Lung microvascular endothelial cell (primary cell): ENCODE data around the gene RYR1. TPM values are rescaled to one million over a fixed set of nuclear protein-coding genes. Genes with fewer than 3 reads are reported as not detected.
"Not testable (repeated sequence)": the region's sequence is repeated elsewhere in the genome, so short reads cannot be mapped to it uniquely, and the experiment has no call there.

Experiments used
- DNase-seq, 2 donors: peaks; one replicate each; pipeline versions ENCODE4 v3.0.0 to v3.0.0-alpha.2; 2010; ENCODE audit warnings: low read depth in 2 of 2
- total RNA-seq: library from RNA; depleted of rRNA; stranded (reverse); fragments of >200 nt; gene quantifications from 2 replicates; pipeline ENCODE4 v1.2.1, GENCODE V29; 2014

Gene RYR1
- total RNA-seq, 1 donor from 2014 or later: not detected

- DNase-seq: no peak
Measured at GRCh38 chr19:38512277-38512676, 78.8 kb downstream of the RYR1 start.

DNA sequence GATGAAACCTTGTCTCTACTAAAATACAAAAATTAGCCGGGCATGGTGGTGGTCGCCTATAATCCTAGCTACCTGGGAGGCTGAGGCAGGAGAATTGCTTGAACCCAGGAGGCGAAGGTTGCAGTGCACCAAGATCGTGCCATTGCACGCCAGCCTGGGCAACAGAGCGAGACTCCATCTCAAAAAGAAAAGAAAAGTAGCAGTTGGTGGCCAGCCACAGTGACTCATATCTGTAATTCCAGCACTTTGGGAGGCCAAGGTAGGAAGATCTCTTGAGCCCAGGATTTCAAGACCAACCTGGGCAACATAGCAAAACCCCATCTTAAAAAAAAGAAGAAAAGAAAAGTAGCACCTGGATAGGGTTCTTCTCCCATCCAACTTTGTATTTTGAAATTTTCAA, 79.7 kb downstream of the RYR1 start:
- DNase-seq: not testable (repeated sequence)

DNA sequence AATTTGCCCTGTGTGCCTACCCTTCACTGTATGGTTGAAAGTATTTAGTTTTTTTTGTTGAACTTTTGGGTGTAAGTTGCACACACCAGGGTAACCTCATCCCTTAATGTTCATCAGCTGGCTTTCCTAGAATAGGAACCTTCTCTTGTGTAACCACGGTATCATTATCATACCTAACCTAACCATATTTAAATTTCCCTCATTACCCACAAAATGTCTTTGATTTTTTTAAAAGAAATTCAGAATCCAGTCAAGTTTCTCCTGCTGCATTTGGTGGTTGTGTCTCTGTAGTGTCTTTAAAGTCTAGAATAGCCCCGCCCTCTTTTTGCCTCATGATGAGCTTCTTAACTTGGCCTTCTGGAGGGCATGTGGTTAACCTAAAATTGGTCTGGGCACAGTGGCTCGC, 80.3 kb downstream of the RYR1 start:
- no peak for DNase-seq

DNA sequence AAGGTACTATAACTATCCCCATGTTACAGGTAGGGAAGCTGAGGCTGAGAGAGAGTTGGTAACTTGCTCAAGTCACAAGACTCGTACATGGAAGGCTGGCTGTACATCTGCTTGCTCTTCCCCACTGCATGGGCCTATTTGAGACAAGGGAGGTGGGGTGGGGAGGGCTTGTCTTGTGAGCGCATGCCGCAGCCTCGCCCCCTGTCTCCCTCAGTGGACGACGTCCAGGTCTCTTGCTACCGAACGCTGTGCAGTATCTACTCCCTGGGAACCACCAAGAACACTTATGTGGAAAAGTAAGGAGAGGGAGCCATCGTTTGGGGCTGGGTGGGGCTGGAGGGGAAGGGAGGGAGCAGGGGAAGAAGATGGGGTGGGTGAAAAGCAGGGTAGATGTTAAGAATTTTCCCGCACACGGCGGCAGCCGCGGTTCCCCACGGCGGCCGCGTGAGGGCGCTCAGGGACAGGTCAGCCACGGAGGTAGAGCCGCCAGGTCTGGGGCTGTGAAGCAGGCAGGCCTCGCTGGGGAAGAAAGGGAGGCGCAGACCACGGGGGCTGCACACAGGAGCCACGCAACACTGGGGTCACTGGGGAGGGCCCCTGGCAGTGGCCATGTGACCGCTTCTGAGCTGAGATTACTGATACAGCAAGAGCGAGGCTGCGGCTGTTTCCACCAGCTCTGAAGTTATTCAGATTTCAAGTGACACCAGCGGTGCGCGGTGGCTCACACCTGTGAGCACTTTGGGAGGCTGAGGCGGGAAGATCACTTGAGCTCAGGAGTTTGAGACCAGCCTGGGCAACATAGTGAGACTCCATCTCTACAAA, 81.5 kb downstream of the RYR1 start:
- DNase-seq: peak; percentile 58 to 73

DNA sequence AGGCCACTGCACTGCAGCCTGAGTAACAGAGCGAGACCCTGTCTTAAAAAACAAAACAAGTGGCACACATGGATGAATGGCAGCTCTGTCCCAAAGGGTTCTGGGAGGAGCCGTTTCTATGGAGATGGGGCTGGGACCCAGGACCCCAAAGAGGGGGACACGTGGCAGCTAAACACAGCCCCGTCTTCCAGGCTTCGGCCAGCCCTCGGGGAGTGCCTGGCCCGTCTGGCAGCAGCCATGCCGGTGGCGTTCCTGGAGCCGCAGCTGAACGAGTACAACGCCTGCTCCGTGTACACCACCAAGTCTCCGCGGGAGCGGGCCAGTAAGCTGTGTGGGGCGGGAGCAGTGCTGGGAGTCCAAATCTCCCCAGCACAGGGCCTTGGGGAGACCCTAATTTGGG, 82.4 kb downstream of the RYR1 start:
- no peak for DNase-seq

DNA sequence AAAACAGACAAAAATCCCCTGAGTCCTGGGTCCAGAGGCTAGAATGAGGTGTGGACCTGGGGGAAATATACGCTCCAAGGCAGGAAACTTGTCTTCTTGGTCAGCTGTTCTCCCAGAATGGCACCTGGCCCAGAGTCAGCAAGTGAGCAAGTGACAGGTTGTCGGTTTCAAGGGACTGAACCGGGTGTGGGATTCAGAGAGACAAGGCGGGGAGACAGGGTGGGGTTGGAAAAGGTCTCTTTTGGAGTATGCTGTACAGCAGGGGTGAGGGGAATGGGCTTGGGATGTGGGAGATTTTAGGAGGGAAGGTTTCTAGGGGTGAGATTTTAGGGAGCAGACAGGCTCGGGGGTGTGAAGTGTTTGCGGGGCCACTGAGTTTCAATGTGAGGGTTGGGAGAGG, 83.3 kb downstream of the RYR1 start:
- DNase-seq: no peak

DNA sequence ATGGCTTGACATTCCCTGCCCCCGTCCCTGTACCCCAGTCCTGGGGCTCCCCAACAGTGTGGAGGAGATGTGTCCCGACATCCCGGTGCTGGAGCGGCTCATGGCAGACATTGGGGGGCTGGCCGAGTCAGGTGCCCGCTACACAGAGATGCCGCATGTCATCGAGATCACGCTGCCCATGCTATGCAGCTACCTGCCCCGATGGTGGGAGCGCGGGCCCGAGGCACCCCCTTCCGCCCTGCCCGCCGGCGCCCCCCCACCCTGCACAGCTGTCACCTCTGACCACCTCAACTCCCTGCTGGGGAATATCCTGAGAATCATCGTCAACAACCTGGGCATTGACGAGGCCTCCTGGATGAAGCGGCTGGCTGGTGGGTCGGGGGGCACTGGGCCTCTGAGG, 83.8 kb downstream of the RYR1 start:
- DNase-seq: no peak

DNA sequence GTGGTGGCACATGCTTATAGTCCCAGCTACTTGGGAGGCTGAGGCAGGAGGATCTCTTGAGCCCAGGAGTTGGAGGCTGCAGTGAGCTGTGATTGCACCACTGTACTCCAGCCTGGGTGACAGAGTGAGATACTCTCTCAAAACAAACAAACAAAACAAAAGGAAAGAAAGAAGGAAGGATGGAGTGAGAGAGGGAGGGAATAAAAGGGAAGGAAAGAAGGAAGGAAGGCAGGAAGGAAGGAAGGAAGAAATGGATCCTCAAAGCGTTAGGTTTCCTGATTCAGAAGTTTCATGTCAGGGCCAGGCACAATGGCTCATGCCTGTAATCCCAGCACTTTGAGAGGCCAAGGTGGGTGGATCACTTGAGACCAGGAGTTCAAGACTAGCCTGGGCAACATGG, 84.5 kb downstream of the RYR1 start:
- DNase-seq: not testable (repeated sequence)

DNA sequence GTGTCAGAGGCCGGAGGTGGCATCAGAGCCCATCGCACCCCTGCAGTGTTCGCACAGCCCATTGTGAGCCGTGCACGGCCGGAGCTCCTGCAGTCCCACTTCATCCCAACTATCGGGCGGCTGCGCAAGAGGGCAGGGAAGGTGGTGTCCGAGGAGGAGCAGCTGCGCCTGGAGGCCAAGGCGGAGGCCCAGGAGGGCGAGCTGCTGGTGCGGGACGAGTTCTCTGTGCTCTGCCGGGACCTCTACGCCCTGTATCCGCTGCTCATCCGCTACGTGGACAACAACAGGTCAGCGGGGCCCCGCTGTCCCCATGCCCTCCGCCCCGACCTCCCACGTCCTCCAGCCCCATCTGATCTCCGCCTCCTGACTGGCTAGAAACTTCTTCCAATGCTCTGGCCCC, 85.7 kb downstream of the RYR1 start:
- no peak for DNase-seq

DNA sequence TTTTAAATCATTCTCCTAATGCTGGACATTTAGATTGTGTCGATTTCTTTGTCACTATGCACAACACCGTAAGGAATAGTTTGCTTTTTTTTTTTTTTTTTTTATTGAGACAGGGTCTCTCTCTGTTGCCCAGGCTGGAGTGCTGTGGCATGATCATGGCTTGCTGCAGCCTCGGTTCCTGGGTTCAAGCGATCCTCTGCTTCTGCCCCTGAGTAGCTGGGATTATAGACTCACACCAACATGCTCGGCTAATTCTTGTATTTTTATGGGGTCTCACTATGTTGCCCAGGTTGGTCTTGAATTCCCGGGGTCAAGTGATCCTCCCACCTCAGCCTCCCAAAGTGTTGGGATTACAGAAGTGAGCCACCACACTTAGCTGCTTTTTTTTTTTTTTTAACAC, 86.5 kb downstream of the RYR1 start:
- DNase-seq: no peak

- DNase-seq: no peak
Measured at GRCh38 chr19:38522915-38523314, 89.4 kb downstream of the RYR1 start.

DNA sequence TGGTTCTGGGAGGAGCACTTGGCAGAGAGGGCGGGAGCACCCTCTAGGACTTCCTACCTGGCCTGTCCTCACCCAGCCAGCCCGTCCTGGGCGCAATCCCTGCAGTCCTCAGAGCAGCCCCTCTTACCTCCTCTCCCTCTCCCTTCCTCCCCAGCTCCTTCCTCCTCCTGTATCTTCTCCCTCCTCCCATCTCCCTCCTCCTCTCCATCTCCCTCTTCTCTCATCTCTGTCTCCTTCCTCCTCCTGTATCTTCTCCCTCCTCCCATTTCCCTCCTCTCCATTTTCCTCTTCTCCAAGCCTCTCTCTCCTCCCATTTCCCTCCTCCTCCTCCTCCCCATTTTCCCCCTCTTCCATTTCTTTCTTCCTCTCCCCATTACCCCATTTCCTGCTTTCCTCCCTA, 89.8 kb downstream of the RYR1 start:
- no peak for DNase-seq

- DNase-seq: no peak
Measured at GRCh38 chr19:38524369-38524768, 90.9 kb downstream of the RYR1 start.

- no peak for DNase-seq
Measured at GRCh38 chr19:38524994-38525634, 91.6 kb downstream of the RYR1 start.

DNA sequence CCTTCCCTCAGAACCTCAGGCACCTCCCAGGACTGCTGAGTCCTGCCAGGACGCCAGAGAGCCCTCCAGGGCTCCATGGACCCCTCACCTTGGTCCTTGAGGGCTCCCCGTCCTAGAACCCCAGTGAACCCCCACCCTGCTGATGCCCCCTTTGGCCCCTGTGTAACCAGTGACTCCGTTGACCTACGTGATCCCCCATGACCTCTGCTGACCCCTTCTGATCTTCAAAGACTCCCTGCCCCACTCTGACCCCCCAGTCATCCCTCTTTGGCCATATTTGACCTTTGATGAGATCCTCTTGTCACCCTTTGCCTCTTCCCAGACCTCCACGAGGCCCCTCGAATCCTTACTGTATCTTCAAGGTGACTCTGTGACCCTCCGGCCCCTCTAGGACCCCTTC, 92.9 kb downstream of the RYR1 start:
- DNase-seq: no peak

- no peak for DNase-seq
Measured at GRCh38 chr19:38527466-38528136, 94.1 kb downstream of the RYR1 start.

DNA sequence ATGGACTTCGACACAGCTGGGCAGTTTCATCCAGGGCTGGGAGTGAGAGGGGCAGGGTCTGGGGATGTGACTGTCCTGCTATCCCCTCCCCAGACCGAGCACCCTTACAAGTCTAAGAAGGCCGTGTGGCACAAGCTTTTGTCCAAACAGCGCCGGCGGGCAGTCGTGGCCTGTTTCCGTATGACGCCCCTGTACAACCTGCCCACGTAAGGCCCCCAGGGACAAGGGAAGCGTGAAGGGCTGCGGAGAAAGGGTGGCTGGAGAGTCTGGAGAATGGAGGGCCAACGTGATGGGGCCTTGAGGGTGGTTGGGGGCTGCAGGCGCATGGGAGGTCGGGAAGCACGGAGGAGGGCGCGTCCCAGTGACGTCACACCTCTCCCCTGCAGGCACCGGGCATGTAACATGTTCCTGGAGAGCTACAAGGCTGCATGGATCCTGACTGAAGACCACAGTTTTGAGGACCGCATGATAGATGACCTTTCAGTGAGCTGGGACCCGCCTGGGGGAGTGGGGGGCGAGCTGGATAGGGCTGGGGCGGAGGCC, 94.8 kb downstream of the RYR1 start:
- DNase-seq: no peak

DNA sequence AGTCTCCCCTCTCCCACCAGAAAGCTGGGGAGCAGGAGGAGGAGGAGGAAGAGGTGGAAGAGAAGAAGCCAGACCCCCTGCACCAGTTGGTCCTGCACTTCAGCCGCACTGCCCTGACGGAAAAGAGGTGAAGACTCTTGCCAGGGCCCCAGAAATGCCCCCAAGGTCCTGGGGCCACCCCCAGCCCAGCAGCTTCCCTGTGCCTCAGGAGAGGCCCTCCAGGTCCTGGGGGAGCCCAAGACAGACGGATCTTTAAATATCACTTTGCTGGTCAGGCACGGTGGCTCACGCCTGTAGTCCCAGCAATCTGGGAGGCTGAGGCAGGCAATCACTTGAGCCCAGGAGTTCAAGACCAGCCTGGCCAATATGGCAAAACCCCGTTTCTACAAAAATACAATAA, 95.4 kb downstream of the RYR1 start:
- no peak for DNase-seq

DNA sequence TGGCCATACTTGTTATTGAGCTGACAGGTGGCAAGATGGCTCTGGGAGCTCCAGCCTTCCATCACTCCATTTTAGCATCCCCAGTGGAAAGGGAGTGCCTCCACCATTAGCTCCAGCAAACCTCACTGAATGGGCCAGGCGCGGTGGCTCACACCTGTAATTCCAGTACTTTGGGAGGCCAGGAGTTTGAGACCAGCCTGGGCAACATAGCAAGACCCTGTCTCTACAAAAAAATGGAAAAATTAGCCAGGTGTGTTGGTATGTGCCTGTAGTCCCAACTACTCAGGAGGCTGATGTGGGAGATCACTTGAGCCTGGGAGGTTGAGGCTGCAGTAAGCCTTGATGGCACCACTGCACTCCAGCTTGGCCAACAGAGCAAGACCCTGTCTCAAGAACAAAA, 98.0 kb downstream of the RYR1 start:
- no peak for DNase-seq

DNA sequence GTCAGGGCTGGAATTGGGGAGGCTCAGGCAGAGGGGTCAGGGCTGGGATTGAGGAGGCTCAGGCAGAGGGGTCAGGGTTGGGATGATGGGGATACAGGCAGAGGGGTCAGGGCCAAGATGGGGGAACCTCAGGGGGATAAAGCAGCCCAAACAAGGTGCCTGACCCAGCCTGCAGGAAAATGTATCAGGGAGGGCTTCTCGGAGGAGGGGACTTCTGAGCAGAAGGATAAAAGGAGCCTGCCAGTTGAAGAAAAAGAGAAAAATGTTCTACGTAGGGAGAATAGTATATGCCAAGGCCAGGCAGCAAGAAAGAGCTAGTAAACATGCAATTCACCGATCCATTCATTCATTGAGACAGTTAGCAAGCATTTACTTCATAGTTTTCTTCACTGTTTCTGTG, 99.4 kb downstream of the RYR1 start:
- DNase-seq: no peak

- no peak for DNase-seq
Measured at GRCh38 chr19:38534574-38534973, 101.1 kb downstream of the RYR1 start.

DNA sequence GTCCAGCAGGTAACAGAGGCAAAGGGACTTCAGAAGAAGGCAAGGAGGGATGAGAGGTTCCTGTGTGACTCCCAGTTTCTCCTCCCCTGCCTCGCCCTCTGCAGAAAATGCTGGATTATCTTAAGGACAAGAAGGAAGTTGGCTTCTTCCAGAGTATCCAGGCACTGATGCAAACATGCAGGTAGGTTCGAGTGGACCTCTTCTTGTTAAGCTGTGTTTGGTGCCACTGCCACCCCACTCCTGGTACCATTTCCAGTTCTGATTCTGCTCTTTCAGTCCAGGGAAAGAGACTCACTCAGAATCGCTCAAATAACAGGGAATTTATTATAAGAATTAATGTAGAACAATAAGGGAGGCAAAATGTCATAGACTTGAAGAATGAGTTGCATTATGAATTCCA, 101.7 kb downstream of the RYR1 start:
- DNase-seq: no peak
